Fibroblast of skin of abdomen (primary cell): ENCODE data around the gene DUSP7.

Source experiments
- DNase-seq: peaks from one replicate; pipeline ENCODE4 v3.0.0-alpha.2; 2013

Gene DUSP7

GRCh38 chr3:52004906-52005395, 51.4 kb downstream of the DUSP7 start:
- no peak for DNase-seq

GRCh38 chr3:52004163-52004787, 52.1 kb downstream of the DUSP7 start:
- peak; percentile 61 for DNase-seq

- DNase-seq: no peak
These were observed 53.6 kb downstream of the DUSP7 start for GRCh38 chr3:52002748-52003147.

- DNase-seq: peak; percentile 56
These were observed 54.9 kb downstream of the DUSP7 start for GRCh38 chr3:52001443-52001974.

- no peak for DNase-seq
These were observed 56.5 kb downstream of the DUSP7 start for GRCh38 chr3:51999846-52000245.
